ENCODE data around the gene TBC1D10B. TPM values are rescaled to one million over a fixed set of nuclear protein-coding genes. Genes with fewer than 3 reads are reported as not detected.

TBC1D10B gene
- total RNA-seq, 1 donor: 31.5 TPM

DNA sequence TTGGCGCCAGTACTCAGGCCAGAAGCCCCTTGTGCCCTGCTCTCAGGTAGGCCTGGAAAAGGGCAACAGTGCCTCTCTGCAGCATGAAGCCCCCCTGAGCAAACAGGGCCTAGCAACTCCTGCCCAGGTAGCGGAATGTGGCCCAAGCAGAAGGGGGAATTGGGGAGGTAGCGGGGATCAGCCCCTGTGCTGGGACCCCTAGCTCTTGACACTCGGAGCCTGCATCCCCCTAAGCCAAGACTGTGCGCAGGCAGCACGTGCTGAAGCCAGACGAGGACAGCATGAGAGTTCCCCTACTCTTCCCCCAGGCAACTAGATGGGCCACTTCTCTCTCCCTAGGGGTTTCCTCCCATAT is 14.4 kb downstream of the TBC1D10B start:
- Histone ChIP-seq H2AFZ (ENCODE audit: low read length) (no peak overlapping the region), H3K4me2 (ENCODE audit: insufficient read depth, low read length) (peak overlapping the region; percentile 92), H4K20me1 (ENCODE audit: insufficient read depth, low read length) (peaks cover 22% of the 10 kb centered on the region), H3K4me3 (ENCODE audit: insufficient read depth, low read length) (peak overlapping the region; percentile 89), H3K27me3 (ENCODE audit: insufficient read depth, low read length) (no peaks in the 10 kb centered on the region), H3K4me1 (ENCODE audit: insufficient read depth, low read length) (peaks cover 40% of the 10 kb centered on the region), H3K79me2 (ENCODE audit: insufficient read depth, low read length) (peaks cover 69% of the 10 kb centered on the region), H3K27ac (ENCODE audit: low read depth, low read length) (peak overlapping the region; percentile 100), H3K36me3 (ENCODE audit: insufficient read depth, low read length) (peaks cover 64% of the 10 kb centered on the region), H3K9me3 (ENCODE audit: low read depth, low read length) (no peaks in the 10 kb centered on the region)
- no peak for DNase-seq (ENCODE audit: insufficient read length, low spot score, missing footprints)
- TF ChIP-seq, protein P1, sequence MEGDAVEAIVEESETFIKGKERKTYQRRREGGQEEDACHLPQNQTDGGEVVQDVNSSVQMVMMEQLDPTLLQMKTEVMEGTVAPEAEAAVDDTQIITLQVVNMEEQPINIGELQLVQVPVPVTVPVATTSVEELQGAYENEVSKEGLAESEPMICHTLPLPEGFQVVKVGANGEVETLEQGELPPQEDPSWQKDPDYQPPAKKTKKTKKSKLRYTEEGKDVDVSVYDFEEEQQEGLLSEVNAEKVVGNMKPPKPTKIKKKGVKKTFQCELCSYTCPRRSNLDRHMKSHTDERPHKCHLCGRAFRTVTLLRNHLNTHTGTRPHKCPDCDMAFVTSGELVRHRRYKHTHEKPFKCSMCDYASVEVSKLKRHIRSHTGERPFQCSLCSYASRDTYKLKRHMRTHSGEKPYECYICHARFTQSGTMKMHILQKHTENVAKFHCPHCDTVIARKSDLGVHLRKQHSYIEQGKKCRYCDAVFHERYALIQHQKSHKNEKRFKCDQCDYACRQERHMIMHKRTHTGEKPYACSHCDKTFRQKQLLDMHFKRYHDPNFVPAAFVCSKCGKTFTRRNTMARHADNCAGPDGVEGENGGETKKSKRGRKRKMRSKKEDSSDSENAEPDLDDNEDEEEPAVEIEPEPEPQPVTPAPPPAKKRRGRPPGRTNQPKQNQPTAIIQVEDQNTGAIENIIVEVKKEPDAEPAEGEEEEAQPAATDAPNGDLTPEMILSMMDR (IDR thresholded peaks at IDR 0.05; ENCODE audit: extremely low read depth, low read depth, low read length): no peak

DNA sequence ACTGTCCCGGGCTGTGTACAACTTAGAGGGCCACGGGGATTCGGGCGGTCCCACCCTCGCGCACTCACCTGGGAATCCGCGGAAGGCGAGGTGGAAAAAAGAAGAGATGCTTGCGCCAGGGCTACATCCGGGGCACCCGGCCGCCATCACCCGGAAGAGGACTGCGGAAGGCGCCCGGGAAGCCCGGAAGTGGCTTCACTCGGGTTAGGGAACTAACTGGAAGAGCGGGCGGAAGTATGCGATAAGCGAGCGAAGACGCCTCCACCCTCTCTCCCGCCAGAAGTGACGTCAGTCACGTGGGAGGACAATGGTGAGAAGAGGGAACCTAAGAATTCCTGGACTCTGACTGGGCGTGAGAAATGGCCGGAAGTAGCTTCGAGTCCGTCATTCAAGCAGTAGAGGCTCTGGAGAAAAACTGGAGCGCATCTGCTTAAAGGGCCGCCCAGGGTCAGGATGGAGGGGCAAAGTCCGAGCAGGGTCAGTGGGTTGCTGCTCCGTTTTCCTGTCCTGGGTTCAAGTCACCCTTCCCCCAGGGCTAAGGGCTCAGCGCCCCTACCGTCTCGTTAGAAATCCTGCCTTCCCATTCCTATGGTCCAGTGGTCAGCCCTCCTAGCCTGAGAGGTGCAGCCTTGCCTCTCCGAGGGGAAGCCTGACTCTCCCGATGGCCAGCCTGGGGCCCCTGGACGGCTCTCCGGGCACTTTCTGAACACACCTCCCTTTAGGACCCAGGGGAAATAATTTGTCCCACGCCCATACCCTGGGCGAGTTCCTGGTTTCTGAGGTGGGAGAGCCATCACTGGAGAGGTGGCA is 14.9 kb downstream of the TBC1D10B start, which contains the start of gene CD2BP2:
TSS of gene CD2BP2 (minus strand) at position 165 of the 810 bp plus-strand sequence. CDS start 627 bp downstream, outside the sequence.
- H3K4me1 ChIP-seq (ENCODE audit: insufficient read depth, low read length): peaks cover 40% of the 10 kb centered on the region
- peak; percentile 99 for DNase-seq (ENCODE audit: insufficient read length, low spot score, missing footprints)
- H3K9me3 ChIP-seq (ENCODE audit: low read depth, low read length): no peaks in the 10 kb centered on the region
- H3K36me3 ChIP-seq (ENCODE audit: insufficient read depth, low read length): peaks cover 68% of the 10 kb centered on the region
- H3K4me3 ChIP-seq (ENCODE audit: insufficient read depth, low read length): peak within 1 kb of the TSS; percentile 89
- H2AFZ ChIP-seq (ENCODE audit: low read length): peak within 1 kb of the TSS; percentile 93
- peaks cover 18% of the 10 kb centered on the region for H4K20me1 ChIP-seq (ENCODE audit: insufficient read depth, low read length)
- TF ChIP-seq, protein P1 (IDR thresholded peaks at IDR 0.05; ENCODE audit: extremely low read depth, low read depth, low read length): no peak
- peak within 1 kb of the TSS; percentile 100 for H3K27ac ChIP-seq (ENCODE audit: low read depth, low read length)
- peaks cover 64% of the 10 kb centered on the region for H3K79me2 ChIP-seq (ENCODE audit: insufficient read depth, low read length)
- H3K27me3 ChIP-seq (ENCODE audit: insufficient read depth, low read length): no peaks in the 10 kb centered on the region
- H3K4me2 ChIP-seq (ENCODE audit: insufficient read depth, low read length): peak within 1 kb of the TSS; percentile 97

DNA sequence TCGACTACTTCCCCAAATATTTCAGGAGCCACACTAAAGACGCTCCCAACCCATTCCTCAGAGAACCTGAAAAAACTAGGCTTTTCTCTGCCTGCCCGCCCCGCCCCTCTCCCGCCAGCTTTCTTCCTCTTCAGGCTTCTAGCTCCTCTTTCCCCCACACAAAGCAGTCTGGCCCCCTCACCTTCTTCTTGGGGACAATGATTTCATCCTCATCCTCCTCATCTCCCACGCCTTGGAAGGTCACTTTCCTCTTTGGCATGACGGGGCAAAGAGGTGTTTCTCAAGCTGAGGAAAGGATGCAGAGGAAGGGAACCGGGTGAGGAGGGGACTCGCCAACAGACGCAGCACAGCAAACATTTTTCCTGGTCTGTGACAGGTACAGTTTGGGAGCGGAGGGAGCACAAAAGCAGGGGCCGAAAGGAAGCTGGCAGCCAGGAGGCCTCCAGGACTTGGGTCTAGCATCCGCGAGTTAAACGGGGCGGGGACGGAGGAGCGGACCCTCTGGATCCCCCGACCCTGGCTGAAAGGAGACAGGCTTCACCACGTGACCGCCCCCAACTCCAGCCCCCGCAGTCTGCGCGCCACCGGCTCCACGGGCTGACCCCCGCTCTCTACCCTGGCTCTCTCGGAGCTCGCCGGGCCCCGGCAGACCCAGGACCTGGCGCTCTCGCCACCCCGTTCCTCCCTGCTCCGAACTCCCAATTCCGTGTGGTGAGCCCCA is 15.7 kb downstream of the TBC1D10B start:
- Histone ChIP-seq H3K27me3 (ENCODE audit: insufficient read depth, low read length) (no peaks in the 10 kb centered on the region), H3K9me3 (ENCODE audit: low read depth, low read length) (no peaks in the 10 kb centered on the region), H3K27ac (ENCODE audit: low read depth, low read length) (peak overlapping the region; percentile 100), H3K4me3 (ENCODE audit: insufficient read depth, low read length) (peak overlapping the region; percentile 89), H3K4me2 (ENCODE audit: insufficient read depth, low read length) (peak overlapping the region; percentile 97), H4K20me1 (ENCODE audit: insufficient read depth, low read length) (peaks cover 12% of the 10 kb centered on the region), H3K79me2 (ENCODE audit: insufficient read depth, low read length) (peaks cover 56% of the 10 kb centered on the region), H2AFZ (ENCODE audit: low read length) (peak overlapping the region; percentile 81), H3K4me1 (ENCODE audit: insufficient read depth, low read length) (peaks cover 40% of the 10 kb centered on the region), H3K36me3 (ENCODE audit: insufficient read depth, low read length) (peaks cover 65% of the 10 kb centered on the region)
- DNase-seq (ENCODE audit: insufficient read length, low spot score, missing footprints): peak; percentile 92
- TF ChIP-seq, protein P1 (IDR thresholded peaks at IDR 0.05; ENCODE audit: extremely low read depth, low read depth, low read length): no peak
